ENCODE measurements around the gene KCNK7. TPM values are rescaled to one million over a fixed set of nuclear protein-coding genes. Genes with fewer than 3 reads are reported as not detected.

The KCNK7 gene
- polyA plus RNA-seq, 1 of the 3 experiments (the other 2 are of a cell fraction) = 0.58 TPM

GRCh38 chr11:65590240-65590738, 5.3 kb downstream of the KCNK7 start:
- Histone ChIP-seq H2AFZ (ENCODE audit: low read depth) (no peak overlapping the region), H3K9me2 (no peaks in the 10 kb centered on the region), H3K4me2 (no peak overlapping the region), H3K27ac (ENCODE audit: low read depth in 2 of 2, low read length in 1 of 2) (no peak overlapping the region), H3K4me1 (ENCODE audit: control insufficient read depth in 1 of 2, insufficient read depth in 2 of 2, low read depth in 1 of 2, low read length in 1 of 2) (peaks cover 0 to 19% of the 10 kb centered on the region in 2 experiments; a peak in 1 of 4 replicates), H3K9ac (no peak overlapping the region), H3F3A (replicated peaks; ENCODE audit: insufficient read depth) (peaks cover 15% of the 10 kb centered on the region), H3K9me3 (no peaks in the 10 kb centered on the region), H3K36me3 (replicated peaks in 1 of 2; ENCODE audit: control insufficient read depth in 1 of 2, insufficient read depth in 2 of 2, low read length in 1 of 2) (peaks cover 0 to 23% of the 10 kb centered on the region in 2 experiments), H3K4me3 (ENCODE audit: low read depth in 2 of 2, low read length in 1 of 2) (no peak overlapping the region), H4K20me1 (ENCODE audit: insufficient read depth) (0 out of 2 replicates have a peak, but pooled peaks cover 3% of the 10 kb centered on the region), H3K79me2 (ENCODE audit: insufficient read depth) (no peaks in the 10 kb centered on the region), H3K27me3 (ENCODE audit: insufficient read depth) (no peaks in the 10 kb centered on the region)
- POLR2A ChIA-PET = interaction anchor here (0.9 to 1.4 kb wide), 2 partner anchors 14 to 16 kb away, joined by 3 to 4 read pairs; no protein-coding TSS in a partner anchor
- TF ChIP-seq NFIC (IDR thresholded peaks at IDR 0.05; ENCODE audit: borderline replicate concordance) (0 out of 2 replicates have a peak, but pooled peaks have one; percentile 8), MXI1 (IDR thresholded peaks at IDR 0.05; ENCODE audit: low read depth, low read length) (no peak)
- no peak for DNase-seq
- WGBS (ENCODE audit: low lambda C conversion rate) = 84% methylated on average over 2 of the region's 8 CpGs
- CTCF ChIA-PET = interaction anchor here (1.1 to 12.8 kb wide), 5 partner anchors 9 to 49 kb away, joined by 3 to 216 read pairs (median 8); partner anchors contain the start of genes EHBP1L1 and FAM89B

GRCh38 chr11:65589444-65590239, 6.0 kb downstream of the KCNK7 start:
- Histone ChIP-seq H3K4me1 (ENCODE audit: control insufficient read depth in 1 of 2, insufficient read depth in 2 of 2, low read depth in 1 of 2, low read length in 1 of 2) (peaks cover 0 to 19% of the 10 kb centered on the region in 2 experiments; a peak in 1 of 4 replicates), H3K9me3 (no peaks in the 10 kb centered on the region), H3K4me2 (no peak overlapping the region), H3K79me2 (ENCODE audit: insufficient read depth) (no peaks in the 10 kb centered on the region), H3K9ac (no peak overlapping the region), H3K36me3 (replicated peaks in 1 of 2; ENCODE audit: control insufficient read depth in 1 of 2, insufficient read depth in 2 of 2, low read length in 1 of 2) (peaks cover 0 to 23% of the 10 kb centered on the region in 2 experiments), H2AFZ (ENCODE audit: low read depth) (no peak overlapping the region), H3K27me3 (ENCODE audit: insufficient read depth) (no peaks in the 10 kb centered on the region), H3K9me2 (no peaks in the 10 kb centered on the region), H3K4me3 (ENCODE audit: low read depth in 2 of 2, low read length in 1 of 2) (no peak overlapping the region), H3K27ac (ENCODE audit: low read depth in 2 of 2, low read length in 1 of 2) (no peak overlapping the region), H3F3A (replicated peaks; ENCODE audit: insufficient read depth) (peaks cover 15% of the 10 kb centered on the region), H4K20me1 (ENCODE audit: insufficient read depth) (0 out of 2 replicates have a peak, but pooled peaks cover 3% of the 10 kb centered on the region)
- ChIA-PET POLR2A (interaction anchor here (0.9 to 1.4 kb wide), 2 partner anchors 13 to 17 kb away, joined by 3 to 4 read pairs; no protein-coding TSS in a partner anchor), CTCF (interaction anchor here (1.1 to 12.8 kb wide), 6 partner anchors 10 to 49 kb away, joined by 3 to 216 read pairs (median 6); partner anchors contain the start of genes EHBP1L1 and FAM89B)
- DNase-seq = no peak
- TF ChIP-seq EP300 (IDR thresholded peaks at IDR 0.05; ENCODE audit: borderline replicate concordance in 1 of 2, low read depth in 1 of 2, low read length in 1 of 2) = no peak
- no peak for TF ChIP-seq CHD2 (IDR thresholded peaks at IDR 0.05; ENCODE audit: low read length, partially characterized antibody)
- TF ChIP-seq TEAD4 (IDR thresholded peaks at IDR 0.05; ENCODE audit: borderline replicate concordance, insufficient read depth) = no peak
- whole genome bisulfite sequencing (ENCODE audit: low lambda C conversion rate) = 98% methylated on average over 6 of the region's 9 CpGs

GRCh38 chr11:65588199-65589054, 7.2 kb downstream of the KCNK7 start:
- Histone ChIP-seq H3K4me1 (ENCODE audit: control insufficient read depth in 1 of 2, insufficient read depth in 2 of 2, low read depth in 1 of 2, low read length in 1 of 2) (peaks cover 0 to 13% of the 10 kb centered on the region in 2 experiments; a peak in 1 of 4 replicates), H3K36me3 (replicated peaks in 1 of 2; ENCODE audit: control insufficient read depth in 1 of 2, insufficient read depth in 2 of 2, low read length in 1 of 2) (peaks cover 0 to 22% of the 10 kb centered on the region in 2 experiments), H3K9me2 (no peaks in the 10 kb centered on the region), H3F3A (replicated peaks; ENCODE audit: insufficient read depth) (peaks cover 15% of the 10 kb centered on the region), H3K27me3 (ENCODE audit: insufficient read depth) (no peaks in the 10 kb centered on the region), H3K27ac (ENCODE audit: low read depth in 2 of 2, low read length in 1 of 2) (no peak overlapping the region), H3K9ac (no peak overlapping the region), H3K9me3 (no peaks in the 10 kb centered on the region), H2AFZ (ENCODE audit: low read depth) (no peak overlapping the region), H4K20me1 (ENCODE audit: insufficient read depth) (0 out of 2 replicates have a peak, but pooled peaks cover 3% of the 10 kb centered on the region), H3K4me2 (no peak overlapping the region), H3K79me2 (ENCODE audit: insufficient read depth) (no peaks in the 10 kb centered on the region), H3K4me3 (ENCODE audit: low read depth in 2 of 2, low read length in 1 of 2) (no peak overlapping the region)
- peak; percentile 88 for DNase-seq
- ChIA-PET POLR2A (interaction anchor here (0.8 kb wide), 1 partner anchor 19 kb away, joined by 4 read pairs; no protein-coding TSS in a partner anchor), CTCF (interaction anchor here (0.6 to 12.8 kb wide), 13 partner anchors 11 to 123 kb away, joined by 3 to 216 read pairs (median 4); partner anchors contain the start of genes EHBP1L1, FAM89B, KAT5 and MAP3K11)
- 81% methylated on average over 9 of the region's 13 CpGs for WGBS (ENCODE audit: low lambda C conversion rate)
- TF ChIP-seq REST (IDR thresholded peaks at IDR 0.05; ENCODE audit: low read depth, low read length) (no peak), POLR2AphosphoS5 (IDR thresholded peaks at IDR 0.05; ENCODE audit: low read depth, low read length) (no peak), MXI1 (IDR thresholded peaks at IDR 0.05; ENCODE audit: low read depth, low read length) (no peak), RXRA (IDR thresholded peaks at IDR 0.05; ENCODE audit: borderline replicate concordance, low read depth) (no peak), FOSL2 (IDR thresholded peaks at IDR 0.05; ENCODE audit: borderline replicate concordance, low read depth) (no peak), YY1 (IDR thresholded peaks at IDR 0.05; ENCODE audit: low read depth) (no peak)

Data from SK-N-SH (cell line).